Activated CD8-positive, alpha-beta memory T cell treated with anti-CD3 and anti-CD28 coated beads for 36 hours (primary cell): ENCODE results near the gene SPAG16. TPM values are rescaled to one million over a fixed set of nuclear protein-coding genes. Genes with fewer than 3 reads are reported as not detected.

ENCODE experiments used
- CTCF ChIA-PET: fragments of 350-600 bp; sonication (Branson Sonifier 250); formaldehyde crosslinking; loops from one replicate; lab custom pipeline; 2021; ENCODE audit warnings: antibody characterized with exemption; lab: Charles Lee
- POLR2A ChIA-PET: fragments of 350-600 bp; sonication (Branson Sonifier 250); formaldehyde crosslinking; loops from one replicate; lab custom pipeline; 2021; ENCODE audit warnings: antibody characterized with exemption; lab: Charles Lee
- total RNA-seq, 2 experiments: library from RNA; stranded (reverse); gene quantifications; one replicate each; pipeline ENCODE4 v1.2.3, GENCODE V29; 2021

The SPAG16 gene
- total RNA-seq, 2 experiments from 2014 or later = 7.0 to 10.3 TPM

GRCh38 chr2:213757525-213757924 is 473.3 kb downstream of the SPAG16 start:
- CTCF ChIA-PET = no interaction called here
- POLR2A ChIA-PET = no interaction called here

GRCh38 chr2:213763354-213763753 is 479.1 kb downstream of the SPAG16 start:
- ChIA-PET CTCF (no interaction called here), POLR2A (no interaction called here)

- CTCF ChIA-PET = no interaction called here
- POLR2A ChIA-PET = no interaction called here
Observed at GRCh38 chr2:213763963-213764362, 479.7 kb downstream of the SPAG16 start.

- POLR2A ChIA-PET = no interaction called here
- CTCF ChIA-PET = no interaction called here
Observed at GRCh38 chr2:213764849-213765248, 480.6 kb downstream of the SPAG16 start.

- CTCF ChIA-PET = no interaction called here
- POLR2A ChIA-PET = no interaction called here
Observed at GRCh38 chr2:213766062-213766461, 481.8 kb downstream of the SPAG16 start.

GRCh38 chr2:213766465-213766901 is 482.2 kb downstream of the SPAG16 start:
- POLR2A ChIA-PET = no interaction called here
- CTCF ChIA-PET = no interaction called here

GRCh38 chr2:213787869-213788268 is 503.6 kb downstream of the SPAG16 start:
- POLR2A ChIA-PET = no interaction called here
- CTCF ChIA-PET = no interaction called here

GRCh38 chr2:213789940-213790339 is 505.7 kb downstream of the SPAG16 start:
- ChIA-PET POLR2A (no interaction called here), CTCF (no interaction called here)

- ChIA-PET CTCF (interaction anchor here (0.7 kb wide), 1 partner anchor 1696 kb away, joined by 5 read pairs; no protein-coding TSS in a partner anchor), POLR2A (no interaction called here)
Observed at GRCh38 chr2:213792045-213792444, 507.8 kb downstream of the SPAG16 start.

GRCh38 chr2:213806125-213806726 is 522.0 kb downstream of the SPAG16 start:
- ChIA-PET POLR2A (no interaction called here), CTCF (no interaction called here)

GRCh38 chr2:213816583-213816982 is 532.3 kb downstream of the SPAG16 start:
- POLR2A ChIA-PET = no interaction called here

GRCh38 chr2:213818436-213818835 is 534.2 kb downstream of the SPAG16 start:
- POLR2A ChIA-PET = no interaction called here
- CTCF ChIA-PET = no interaction called here

More at GRCh38 chr2:213816583-213816982, 532.3 kb downstream of the SPAG16 start:
- CTCF ChIA-PET = no interaction called here

- POLR2A ChIA-PET = no interaction called here
- CTCF ChIA-PET = no interaction called here
Observed at GRCh38 chr2:213834331-213834730, 550.1 kb downstream of the SPAG16 start.

- CTCF ChIA-PET = no interaction called here
- POLR2A ChIA-PET = no interaction called here
Observed at GRCh38 chr2:213834746-213835145, 550.5 kb downstream of the SPAG16 start.

GRCh38 chr2:213846856-213847255 is 562.6 kb downstream of the SPAG16 start:
- POLR2A ChIA-PET = no interaction called here
- CTCF ChIA-PET = no interaction called here

GRCh38 chr2:213847316-213847715 is 563.1 kb downstream of the SPAG16 start:
- ChIA-PET CTCF (interaction anchor here (0.5 kb wide), 1 partner anchor 81 kb away, joined by 4 read pairs; no protein-coding TSS in a partner anchor), POLR2A (no interaction called here)

GRCh38 chr2:213848631-213849030 is 564.4 kb downstream of the SPAG16 start:
- CTCF ChIA-PET = no interaction called here
- POLR2A ChIA-PET = no interaction called here

GRCh38 chr2:213861638-213862037 is 577.4 kb downstream of the SPAG16 start:
- POLR2A ChIA-PET = no interaction called here
- CTCF ChIA-PET = no interaction called here

- POLR2A ChIA-PET = no interaction called here
- CTCF ChIA-PET = no interaction called here
Observed at GRCh38 chr2:213862407-213863076, 578.3 kb downstream of the SPAG16 start.

GRCh38 chr2:213863541-213863940 is 579.3 kb downstream of the SPAG16 start:
- ChIA-PET POLR2A (no interaction called here), CTCF (no interaction called here)

- CTCF ChIA-PET = no interaction called here
- POLR2A ChIA-PET = no interaction called here
Observed at GRCh38 chr2:213868526-213868925, 584.3 kb downstream of the SPAG16 start.
